Ishikawa (cell line): ENCODE measurements around the gene OOSP2.

ENCODE experiments used
- CEBPB ChIP-seq: IDR thresholded peaks from 2 replicates; pipeline ENCODE4 v1.6.1; 2012
- EP300 ChIP-seq: IDR thresholded peaks from 2 replicates; pipeline ENCODE4 v1.6.1; 2012; ENCODE audit warnings: borderline replicate concordance
- RAD21 ChIP-seq: IDR thresholded peaks from 2 replicates; pipeline ENCODE4 v1.6.1; 2012; ENCODE audit warnings: low read depth
- TAF1 ChIP-seq: IDR thresholded peaks from 2 replicates; pipeline ENCODE4 v1.6.1; 2012; ENCODE audit warnings: low read depth, mild to moderate bottlenecking
- ZBTB7A ChIP-seq: IDR thresholded peaks from 2 replicates; pipeline ENCODE4 v1.6.1; 2012; ENCODE audit warnings: low read depth
- TF ChIP-seq, protein P1 (sequence below): IDR thresholded peaks from 2 replicates; pipeline ENCODE4 v1.6.1; 2012

DNA sequence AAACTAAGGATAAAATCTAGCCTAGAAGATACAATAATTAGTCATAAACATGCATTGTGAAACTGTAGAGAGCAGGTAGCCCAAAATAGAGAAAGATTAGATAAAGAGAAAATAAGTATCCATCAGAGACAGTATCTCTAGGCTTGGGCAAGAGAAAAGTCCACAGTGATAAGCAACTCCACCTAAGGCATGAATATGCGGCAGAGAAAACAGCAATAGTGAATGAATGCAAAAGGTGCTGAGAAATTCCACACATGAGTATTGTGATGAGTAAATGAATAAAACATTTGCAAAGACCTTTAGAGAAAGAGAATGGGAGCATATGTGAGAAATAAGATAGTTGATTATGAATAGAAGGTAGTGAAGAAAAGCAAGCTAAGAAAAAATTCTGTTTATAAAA lies 57.0 kb downstream of the OOSP2 start:
- no peak for TF ChIP-seq RAD21
- no peak for TF ChIP-seq TAF1
- TF ChIP-seq EP300, result no peak
- no peak for TF ChIP-seq ZBTB7A
- TF ChIP-seq CEBPB, result no peak
- TF ChIP-seq, protein P1, sequence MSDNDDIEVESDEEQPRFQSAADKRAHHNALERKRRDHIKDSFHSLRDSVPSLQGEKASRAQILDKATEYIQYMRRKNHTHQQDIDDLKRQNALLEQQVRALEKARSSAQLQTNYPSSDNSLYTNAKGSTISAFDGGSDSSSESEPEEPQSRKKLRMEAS, result no peak
